RWPE2 (cell line): ENCODE results near the gene IFITM5.
"Not testable (repeated sequence)": the region's sequence is repeated elsewhere in the genome, so short reads cannot be mapped to it uniquely, and the experiment has no call there.

ENCODE experiments used
- ATAC-seq: fragments of 200-7000 bp; cut with Tn5 transposase; 3 replicates; pipeline ENCODE4 v1.9.1; 2021; ENCODE audit warnings: low read depth
- DNase-seq: peaks from one replicate; pipeline ENCODE4 v3.0.0-alpha.2; 2020; ENCODE audit warnings: low spot score
- H3K27ac ChIP-seq: fragments of 450-650 bp; 2 replicates; pipeline ENCODE4 v1.5.1; 2017; ENCODE audit warnings: mild to moderate bottlenecking; ENCODE audit not compliant: poor library complexity, severe bottlenecking
- H3K27me3 ChIP-seq: fragments of 250-450 bp; sonication (Bioruptor Pico); 2 replicates; pipeline ENCODE4 v1.5.1; 2021; ENCODE audit warnings: mild to moderate bottlenecking, moderate library complexity; ENCODE audit not compliant: insufficient read depth, poor library complexity, severe bottlenecking
- H3K36me3 ChIP-seq: fragments of 250-450 bp; sonication (Bioruptor Pico); 2 replicates; pipeline ENCODE4 v1.5.1; 2020; ENCODE audit warnings: low read depth, mild to moderate bottlenecking, moderate library complexity
- H3K4me1 ChIP-seq: fragments of 250-450 bp; sonication (Bioruptor Pico); 2 replicates; pipeline ENCODE4 v1.5.1; 2021; ENCODE audit warnings: mild to moderate bottlenecking, moderate library complexity; ENCODE audit not compliant: insufficient read depth, poor library complexity, severe bottlenecking
- H3K4me3 ChIP-seq: fragments of 250-450 bp; sonication (Bioruptor Pico); 2 replicates; pipeline ENCODE4 v1.5.1; 2021; ENCODE audit warnings: mild to moderate bottlenecking, moderate library complexity; ENCODE audit not compliant: severe bottlenecking
- H3K9me3 ChIP-seq: fragments of 250-450 bp; sonication (Bioruptor Pico); 2 replicates; pipeline ENCODE4 v1.5.1; 2021; ENCODE audit warnings: mild to moderate bottlenecking, moderate library complexity; ENCODE audit not compliant: severe bottlenecking
- CTCF ChIP-seq: fragments of 450-650 bp; IDR thresholded peaks from one replicate; pipeline ENCODE4 v1.5.1; 2017; ENCODE audit warnings: mild to moderate bottlenecking, moderate library complexity; ENCODE audit not compliant: poor library complexity, severe bottlenecking

The IFITM5 gene

GRCh38 chr11:271319-271715 lies 28.0 kb downstream of the IFITM5 start:
- no peaks in the 10 kb centered on the region for H3K4me1 ChIP-seq
- peaks cover 5% of the 10 kb centered on the region for H3K9me3 ChIP-seq
- H3K36me3 ChIP-seq = no peaks in the 10 kb centered on the region
- TF ChIP-seq CTCF = no peak
- H3K27ac ChIP-seq = no peak overlapping the region
- ATAC-seq = no peak
- H3K4me3 ChIP-seq = no peak overlapping the region
- H3K27me3 ChIP-seq = peaks cover 11% of the 10 kb centered on the region
- no peak for DNase-seq

- ATAC-seq = no peak
- Histone ChIP-seq H3K4me1 (no peaks in the 10 kb centered on the region), H3K9me3 (peaks cover 3% of the 10 kb centered on the region), H3K36me3 (no peaks in the 10 kb centered on the region), H3K4me3 (no peak overlapping the region), H3K27ac (no peak overlapping the region), H3K27me3 (peaks cover 8% of the 10 kb centered on the region)
- DNase-seq = no peak
- no peak for TF ChIP-seq CTCF
These were observed 28.6 kb downstream of the IFITM5 start for GRCh38 chr11:270451-271318.

DNA sequence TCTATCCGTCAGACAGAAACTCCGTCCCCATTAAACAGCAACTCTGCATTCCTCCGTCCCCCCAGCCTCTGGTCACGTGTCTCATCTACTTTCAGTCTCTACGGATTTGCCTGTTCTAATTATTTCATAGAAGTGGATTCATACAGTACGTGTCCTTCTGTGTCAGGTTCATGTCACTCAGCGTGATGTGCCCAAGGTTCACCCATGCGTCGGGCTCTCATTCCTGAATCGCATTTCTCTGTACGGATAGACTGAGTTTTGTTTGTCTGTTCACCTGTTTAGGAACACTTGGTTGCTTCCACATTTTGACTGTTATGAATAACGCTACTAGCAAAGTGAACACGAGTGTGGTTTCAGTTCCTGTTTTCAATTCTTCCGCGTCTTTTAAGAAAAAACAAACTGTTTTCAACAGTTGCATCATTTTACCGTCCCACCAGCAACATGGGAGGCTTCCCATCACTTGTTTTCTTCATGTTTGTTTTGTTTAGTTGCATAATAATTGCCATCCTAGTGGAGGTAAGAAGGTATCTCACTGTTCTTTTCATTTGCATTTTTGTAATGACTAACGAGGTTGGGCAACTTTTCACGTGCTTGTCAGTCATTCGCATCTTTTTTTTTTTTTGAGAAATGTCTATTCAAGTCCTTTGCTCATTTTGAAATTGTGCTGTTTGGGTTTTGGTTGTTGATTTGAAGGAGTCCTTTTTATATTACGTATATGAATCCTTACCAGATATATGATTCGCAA lies 30.0 kb downstream of the IFITM5 start:
- DNase-seq (no peak), ATAC-seq (no peak)
- Histone ChIP-seq H3K27me3 (peaks cover 3% of the 10 kb centered on the region), H3K4me3 (no peak overlapping the region), H3K4me1 (no peaks in the 10 kb centered on the region), H3K36me3 (no peaks in the 10 kb centered on the region), H3K9me3 (peaks cover 3% of the 10 kb centered on the region), H3K27ac (no peak overlapping the region)
- TF ChIP-seq CTCF = no peak

DNA sequence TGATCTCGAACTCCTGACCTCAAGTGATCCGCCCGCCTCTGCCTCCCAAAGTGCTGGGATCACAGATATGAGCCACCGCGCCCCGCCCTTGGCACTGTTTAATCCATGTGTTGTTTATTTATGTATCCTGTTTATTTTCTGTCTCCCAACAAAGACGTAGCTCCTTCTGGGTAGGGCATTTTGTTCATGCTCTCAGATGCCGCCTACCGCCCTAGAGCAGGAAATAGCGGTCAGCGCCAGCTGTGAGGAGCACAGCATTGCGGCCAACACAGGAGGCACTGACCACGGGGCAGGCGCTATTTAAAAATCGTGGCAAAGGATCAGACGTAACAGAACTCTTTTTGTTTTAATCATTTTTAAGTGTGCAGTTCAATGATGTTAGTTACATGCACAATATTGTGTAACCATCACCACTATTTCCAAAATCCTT lies 30.6 kb downstream of the IFITM5 start:
- not testable (repeated sequence) for H3K4me3 ChIP-seq, H3K27me3 ChIP-seq, H3K4me1 ChIP-seq, H3K9me3 ChIP-seq, H3K36me3 ChIP-seq, H3K27ac ChIP-seq, ATAC-seq, DNase-seq

DNA sequence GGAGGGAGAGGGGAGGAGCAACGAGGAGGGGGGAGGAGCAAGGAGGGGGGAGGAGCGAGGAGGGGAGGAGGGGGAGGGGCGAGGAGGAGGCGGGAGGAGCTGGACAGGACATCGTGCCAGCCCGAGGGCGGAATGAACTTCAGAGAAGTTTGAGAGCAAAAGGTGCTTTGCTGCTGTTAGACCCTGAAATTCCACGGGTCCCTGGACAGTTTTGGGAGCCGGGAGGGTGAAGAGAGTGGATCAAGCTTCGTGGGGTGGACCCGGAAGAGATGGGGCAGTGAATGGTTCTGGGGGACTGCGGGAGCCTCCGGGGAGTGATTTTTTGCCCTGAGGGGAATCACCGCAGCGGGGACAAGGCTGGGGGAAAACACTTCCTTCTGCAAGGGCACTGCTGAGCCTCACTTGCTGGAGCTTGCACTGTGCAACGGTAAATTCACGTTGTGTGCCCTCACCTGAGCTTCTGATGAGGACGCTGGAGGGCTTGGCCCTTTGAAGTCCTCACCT lies 31.8 kb downstream of the IFITM5 start:
- H3K36me3 ChIP-seq = no peaks in the 10 kb centered on the region
- ATAC-seq = peak; percentile 55
- peaks cover 3% of the 10 kb centered on the region for H3K9me3 ChIP-seq
- no peaks in the 10 kb centered on the region for H3K4me1 ChIP-seq
- DNase-seq = peak; percentile 64
- H3K27me3 ChIP-seq = no peaks in the 10 kb centered on the region
- TF ChIP-seq CTCF = no peak
- H3K4me3 ChIP-seq = peak overlapping the region; percentile 13
- no peak overlapping the region for H3K27ac ChIP-seq
